GM21619 (cell line): ENCODE measurements around the gene NXN.
"Not testable (repeated sequence)": the region's sequence is repeated elsewhere in the genome, so short reads cannot be mapped to it uniquely, and the experiment has no call there.

ENCODE experiments used
- ATAC-seq: cut with Tn5 transposase; IDR thresholded peaks from one replicate; pipeline ENCODE4 v1.9.1; 2021; ENCODE audit not compliant: unreplicated experiment

Gene NXN

GRCh38 chr17:785901-786300, 193.7 kb downstream of the NXN start:
- not testable (repeated sequence) for ATAC-seq

- ATAC-seq, result no peak
Measured at GRCh38 chr17:784143-784542, 195.4 kb downstream of the NXN start.

GRCh38 chr17:781805-782731, 197.5 kb downstream of the NXN start, which contains the start of the genes GLOD4 and MRM3:
GLOD4 (minus strand) TSS chr17:782280; CDS start chr17:782255, 25 bp downstream.
MRM3 (plus strand) TSS chr17:782353; CDS start chr17:782379, 26 bp downstream.
- peak; percentile 84 for ATAC-seq

- ATAC-seq, result no peak
Measured at GRCh38 chr17:778096-778495, 201.5 kb downstream of the NXN start.

- ATAC-seq, result no peak
Measured at GRCh38 chr17:774313-774584, 205.3 kb downstream of the NXN start.

GRCh38 chr17:773467-774312, 205.9 kb downstream of the NXN start:
- no peak for ATAC-seq

GRCh38 chr17:773016-773415, 206.6 kb downstream of the NXN start:
- ATAC-seq, result no peak

GRCh38 chr17:767076-767475, 212.5 kb downstream of the NXN start:
- ATAC-seq, result no peak

GRCh38 chr17:760371-760770, 219.2 kb downstream of the NXN start:
- ATAC-seq, result no peak

GRCh38 chr17:759964-760363, 219.6 kb downstream of the NXN start:
- no peak for ATAC-seq

- not testable (repeated sequence) for ATAC-seq
Measured at GRCh38 chr17:756010-756567, 223.5 kb downstream of the NXN start.

- ATAC-seq, result not testable (repeated sequence)
Measured at GRCh38 chr17:755319-755961, 224.1 kb downstream of the NXN start.

- ATAC-seq, result no peak
Measured at GRCh38 chr17:753418-753817, 226.2 kb downstream of the NXN start.

GRCh38 chr17:752620-753219, 226.9 kb downstream of the NXN start:
- peak; percentile 3 for ATAC-seq

- peak; percentile 75 for ATAC-seq
Measured at GRCh38 chr17:752002-752619, 227.5 kb downstream of the NXN start, which contains the start of gene GEMIN4. GEMIN4 (minus strand) TSS chr17:752264; CDS start chr17:752142, 122 bp downstream.

- ATAC-seq, result peak; percentile 42
Measured at GRCh38 chr17:751269-752001, 228.1 kb downstream of the NXN start.

GRCh38 chr17:750431-751037, 229.0 kb downstream of the NXN start:
- ATAC-seq, result no peak

GRCh38 chr17:749359-749758, 230.2 kb downstream of the NXN start:
- ATAC-seq, result not testable (repeated sequence)
